GM23338 (cell line): Measurements from ENCODE around the gene LEKR1. TPM values are rescaled to one million over a fixed set of nuclear protein-coding genes. Genes with fewer than 3 reads are reported as not detected.
"Not testable (repeated sequence)": the region's sequence is repeated elsewhere in the genome, so short reads cannot be mapped to it uniquely, and the experiment has no call there.

Source experiments
- ATAC-seq: fragments of 200-7000 bp; cut with Tn5 transposase; 3 replicates; pipeline ENCODE4 v1.9.1; 2020
- DNase-seq: peaks from one replicate; pipeline ENCODE4 v3.0.0-alpha.2; 2015; ENCODE audit warnings: low spot score
- H2AFZ ChIP-seq: fragments of 200-600 bp; sonication (generic); 2 replicates; pipeline ENCODE4 v1.8.0; 2016; ENCODE audit warnings: antibody characterized with exemption, mild to moderate bottlenecking, moderate library complexity
- H3F3A ChIP-seq: fragments of 200-600 bp; sonication (generic); replicated peaks from 2 replicates; pipeline ENCODE4 v1.8.0; 2017; ENCODE audit warnings: antibody characterized with exemption, mixed run types, low read depth
- H3K27ac ChIP-seq: fragments of 200-600 bp; sonication (generic); 2 replicates; pipeline ENCODE4 v1.6.1; 2016; ENCODE audit warnings: low read depth
- H3K27me3 ChIP-seq: fragments of 200-600 bp; sonication (generic); 2 replicates; pipeline ENCODE4 v1.8.0; 2016; ENCODE audit warnings: mild to moderate bottlenecking, mixed run types, moderate library complexity; ENCODE audit not compliant: insufficient read depth
- H3K36me3 ChIP-seq: fragments of 200-600 bp; sonication (generic); 2 replicates; pipeline ENCODE4 v1.8.0; 2016; ENCODE audit warnings: mild to moderate bottlenecking; ENCODE audit not compliant: insufficient read depth
- H3K4me1 ChIP-seq: fragments of 200-600 bp; sonication (generic); 2 replicates; pipeline ENCODE4 v1.8.0; 2016; ENCODE audit warnings: mild to moderate bottlenecking, moderate library complexity; ENCODE audit not compliant: insufficient read depth
- H3K4me2 ChIP-seq: fragments of 200-600 bp; sonication (generic); 2 replicates; pipeline ENCODE4 v1.7.1; 2017; ENCODE audit warnings: mixed run types
- H3K4me3 ChIP-seq: fragments of 200-600 bp; sonication (generic); 2 replicates; pipeline ENCODE4 v1.6.1; 2016; ENCODE audit warnings: mixed run types
- H3K79me2 ChIP-seq: fragments of 200-600 bp; sonication (generic); replicated peaks from 2 replicates; pipeline ENCODE4 v1.8.0; 2017; ENCODE audit warnings: mild to moderate bottlenecking; ENCODE audit not compliant: insufficient read depth
- H3K9me2 ChIP-seq: fragments of 200-600 bp; sonication (generic); 2 replicates; pipeline ENCODE4 v1.8.0; 2017; ENCODE audit not compliant: insufficient read depth
- H4K20me1 ChIP-seq: fragments of 200-600 bp; sonication (generic); replicated peaks from 2 replicates; pipeline ENCODE4 v1.8.0; 2017; ENCODE audit warnings: mild to moderate bottlenecking; ENCODE audit not compliant: insufficient read depth
- H3K27ac Mint-ChIP-seq: 2 replicates; pipeline ENCODE4 v1.8.0; 2020; ENCODE audit warnings: inconsistent platforms, mild to moderate bottlenecking, moderate library complexity, mixed read lengths
- H3K27me3 Mint-ChIP-seq: 3 replicates; pipeline ENCODE4 v1.8.0; 2022; ENCODE audit warnings: low read depth, mild to moderate bottlenecking, moderate library complexity, mixed read lengths, inconsistent platforms; ENCODE audit not compliant: insufficient read depth, poor library complexity
- H3K36me3 Mint-ChIP-seq: 3 replicates; pipeline ENCODE4 v1.8.0; 2021; ENCODE audit warnings: low read depth, mild to moderate bottlenecking, inconsistent platforms, moderate library complexity, mixed read lengths
- H3K4me1 Mint-ChIP-seq: 3 replicates; pipeline ENCODE4 v1.8.0; 2020; ENCODE audit warnings: mild to moderate bottlenecking, inconsistent platforms, mixed read lengths
- H3K4me3 Mint-ChIP-seq: 3 replicates; pipeline ENCODE4 v1.8.0; 2021; ENCODE audit warnings: moderate library complexity, mild to moderate bottlenecking, inconsistent platforms, mixed read lengths
- H3K9me3 Mint-ChIP-seq: 3 replicates; pipeline ENCODE4 v1.8.0; 2020; ENCODE audit warnings: moderate library complexity, mild to moderate bottlenecking, inconsistent platforms, mixed read lengths
- CREB1 ChIP-seq: fragments of 250-450 bp; sonication (Bioruptor Pico); IDR thresholded peaks from 2 replicates; pipeline ENCODE4 v1.5.0; 2020; ENCODE audit warnings: low read depth, mild to moderate bottlenecking, moderate library complexity
- CTCF ChIP-seq, 2 experiments: fragments of 200-600 bp in 1 of 2; sonication (generic) in 1 of 2; conservative IDR thresholded peaks; 2 replicates each; pipeline versions ENCODE4 v1.5.1 to v1.6.1; 2016 to 2017; ENCODE audit warnings: antibody characterized with exemption in 2 of 2, low read depth in 2 of 2, mild to moderate bottlenecking in 2 of 2, moderate library complexity in 1 of 2
- ETS1 ChIP-seq: IDR thresholded peaks from 2 replicates; pipeline ENCODE4 v1.6.1; 2016; ENCODE audit warnings: antibody characterized with exemption
- EZH2phosphoT487 ChIP-seq: fragments of 200-600 bp; sonication (generic); IDR thresholded peaks from one replicate; pipeline ENCODE4 v1.8.1; 2018; ENCODE audit warnings: antibody characterized with exemption; ENCODE audit not compliant: unreplicated experiment
- JUNB ChIP-seq: IDR thresholded peaks from one replicate; pipeline ENCODE4 v1.6.1; 2016; ENCODE audit warnings: antibody characterized with exemption; ENCODE audit not compliant: unreplicated experiment
- NANOG ChIP-seq: IDR thresholded peaks from 2 replicates; pipeline ENCODE4 v1.6.1; 2016; ENCODE audit warnings: antibody characterized with exemption, borderline replicate concordance
- ZNF114 ChIP-seq: fragments of 250-450 bp; sonication (Bioruptor Pico); IDR thresholded peaks from 2 replicates; pipeline ENCODE4 v1.5.0; 2020; ENCODE audit warnings: mild to moderate bottlenecking, moderate library complexity
- ZNF331 ChIP-seq: fragments of 250-450 bp; sonication (Bioruptor Pico); IDR thresholded peaks from 2 replicates; pipeline ENCODE4 v1.5.0; 2020; ENCODE audit warnings: low read depth, mild to moderate bottlenecking, moderate library complexity
- polyA plus RNA-seq: library from polyadenylated mRNA; unstranded; fragments of >200 nt; fragmentation: Nextera tagmentation; extraction: Ambion mirVana; gene quantifications from 2 replicates; pipeline ENCODE4 v1.2.1, GENCODE V29; 2016
- total RNA-seq: library from RNA; depleted of rRNA; stranded (reverse); fragments of >200 nt; shearing (Covaris generic); gene quantifications from 2 replicates; pipeline ENCODE4 v1.2.3, GENCODE V29; 2014

LEKR1 gene
- total and polyA plus RNA-seq, 2 experiments from 2014 or later, result not detected

GRCh38 chr3:156908398-156908797 lies 82.2 kb downstream of the LEKR1 start (continued):
- TF ChIP-seq ETS1, result no peak
- no peak for TF ChIP-seq JUNB
- TF ChIP-seq ZNF114 (CRISPR knock-in tag), result no peak
- no peak for TF ChIP-seq NANOG
- no peak for TF ChIP-seq EZH2phosphoT487
- no peak for TF ChIP-seq CREB1 (CRISPR knock-in tag)
- TF ChIP-seq ZNF331 (CRISPR knock-in tag), result no peak

GRCh38 chr3:156910022-156910421 lies 83.9 kb downstream of the LEKR1 start:
- no peaks in the 10 kb centered on the region for H3K36me3 Mint-ChIP-seq
- H3K27ac ChIP-seq, result no peak overlapping the region
- H3K27ac Mint-ChIP-seq, result no peak overlapping the region
- TF ChIP-seq EZH2phosphoT487, result no peak
- no peak for TF ChIP-seq CTCF (conservative IDR thresholded peaks at IDR 0.05; ENCODE audit: low read depth in 2 of 2)
- H3K4me1 ChIP-seq, result peaks cover 6% of the 10 kb centered on the region
- no peak overlapping the region for H2AFZ ChIP-seq
- H3K79me2 ChIP-seq, result no peaks in the 10 kb centered on the region
- no peaks in the 10 kb centered on the region for H3F3A ChIP-seq
- H3K27me3 ChIP-seq, result no peaks in the 10 kb centered on the region
- H4K20me1 ChIP-seq, result no peaks in the 10 kb centered on the region
- H3K4me3 ChIP-seq, result no peak overlapping the region
- no peaks in the 10 kb centered on the region for H3K36me3 ChIP-seq
- no peak overlapping the region for H3K4me3 Mint-ChIP-seq
- peaks cover 2% of the 10 kb centered on the region for H3K27me3 Mint-ChIP-seq
- H3K9me3 Mint-ChIP-seq, result no peaks in the 10 kb centered on the region; the same call in 2 of the 3 replicates
- no peak for DNase-seq
- H3K4me2 ChIP-seq, result no peak overlapping the region
- H3K9me2 ChIP-seq, result no peaks in the 10 kb centered on the region
- ATAC-seq, result no peak; the same call in 2 of the 3 replicates
- peaks cover 13% of the 10 kb centered on the region; the same call in 2 of the 3 replicates for H3K4me1 Mint-ChIP-seq

- H3K79me2 ChIP-seq, H3K4me1 ChIP-seq, DNase-seq, H3K36me3 ChIP-seq, ATAC-seq, H3K27ac Mint-ChIP-seq, H3K4me3 ChIP-seq, H3F3A ChIP-seq, H3K9me3 Mint-ChIP-seq, H3K36me3 Mint-ChIP-seq, H3K9me2 ChIP-seq, H3K27me3 ChIP-seq, H3K4me3 Mint-ChIP-seq, H3K27me3 Mint-ChIP-seq, H2AFZ ChIP-seq, H3K27ac ChIP-seq, H4K20me1 ChIP-seq, H3K4me2 ChIP-seq: not testable (repeated sequence)
- peaks cover 13% of the 10 kb centered on the region; the same call in 2 of the 3 replicates for H3K4me1 Mint-ChIP-seq
Observed at GRCh38 chr3:156910831-156911230, 84.7 kb downstream of the LEKR1 start.

- not testable (repeated sequence) for H3K36me3 Mint-ChIP-seq, H3K27me3 Mint-ChIP-seq, H3K27ac ChIP-seq, H3K27ac Mint-ChIP-seq, H4K20me1 ChIP-seq, ATAC-seq, H3K36me3 ChIP-seq, H3K4me3 ChIP-seq, DNase-seq, H3F3A ChIP-seq, H2AFZ ChIP-seq, H3K79me2 ChIP-seq, H3K4me3 Mint-ChIP-seq, H3K4me2 ChIP-seq, H3K27me3 ChIP-seq, H3K9me3 Mint-ChIP-seq, H3K9me2 ChIP-seq
- H3K4me1 ChIP-seq, result peaks cover 14% of the 10 kb centered on the region
- H3K4me1 Mint-ChIP-seq, result peaks cover 17% of the 10 kb centered on the region; the same call in 2 of the 3 replicates
Observed at GRCh38 chr3:156914300-156914699, 88.1 kb downstream of the LEKR1 start.
